ENCODE measurements around the gene AKR1B15. TPM values are rescaled to one million over a fixed set of nuclear protein-coding genes. Genes with fewer than 3 reads are reported as not detected.

AKR1B15 gene
- total and polyA plus RNA-seq, 9 of the 15 experiments (the other 6 are each of a cell fraction or from before 2014, with no cell fraction given) = not detected

GRCh38 chr7:134605978-134606923, 57.3 kb downstream of the AKR1B15 start (continued):
- TF ChIP-seq, protein P1, sequence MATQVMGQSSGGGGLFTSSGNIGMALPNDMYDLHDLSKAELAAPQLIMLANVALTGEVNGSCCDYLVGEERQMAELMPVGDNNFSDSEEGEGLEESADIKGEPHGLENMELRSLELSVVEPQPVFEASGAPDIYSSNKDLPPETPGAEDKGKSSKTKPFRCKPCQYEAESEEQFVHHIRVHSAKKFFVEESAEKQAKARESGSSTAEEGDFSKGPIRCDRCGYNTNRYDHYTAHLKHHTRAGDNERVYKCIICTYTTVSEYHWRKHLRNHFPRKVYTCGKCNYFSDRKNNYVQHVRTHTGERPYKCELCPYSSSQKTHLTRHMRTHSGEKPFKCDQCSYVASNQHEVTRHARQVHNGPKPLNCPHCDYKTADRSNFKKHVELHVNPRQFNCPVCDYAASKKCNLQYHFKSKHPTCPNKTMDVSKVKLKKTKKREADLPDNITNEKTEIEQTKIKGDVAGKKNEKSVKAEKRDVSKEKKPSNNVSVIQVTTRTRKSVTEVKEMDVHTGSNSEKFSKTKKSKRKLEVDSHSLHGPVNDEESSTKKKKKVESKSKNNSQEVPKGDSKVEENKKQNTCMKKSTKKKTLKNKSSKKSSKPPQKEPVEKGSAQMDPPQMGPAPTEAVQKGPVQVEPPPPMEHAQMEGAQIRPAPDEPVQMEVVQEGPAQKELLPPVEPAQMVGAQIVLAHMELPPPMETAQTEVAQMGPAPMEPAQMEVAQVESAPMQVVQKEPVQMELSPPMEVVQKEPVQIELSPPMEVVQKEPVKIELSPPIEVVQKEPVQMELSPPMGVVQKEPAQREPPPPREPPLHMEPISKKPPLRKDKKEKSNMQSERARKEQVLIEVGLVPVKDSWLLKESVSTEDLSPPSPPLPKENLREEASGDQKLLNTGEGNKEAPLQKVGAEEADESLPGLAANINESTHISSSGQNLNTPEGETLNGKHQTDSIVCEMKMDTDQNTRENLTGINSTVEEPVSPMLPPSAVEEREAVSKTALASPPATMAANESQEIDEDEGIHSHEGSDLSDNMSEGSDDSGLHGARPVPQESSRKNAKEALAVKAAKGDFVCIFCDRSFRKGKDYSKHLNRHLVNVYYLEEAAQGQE (IDR thresholded peaks at IDR 0.05; ENCODE audit: borderline replicate concordance) = peak; percentile 69
- TF ChIP-seq, protein P1 (CRISPR knock-in tag; IDR thresholded peaks at IDR 0.05; ENCODE audit: low read depth) = no peak
- TF ChIP-seq, protein P2, sequence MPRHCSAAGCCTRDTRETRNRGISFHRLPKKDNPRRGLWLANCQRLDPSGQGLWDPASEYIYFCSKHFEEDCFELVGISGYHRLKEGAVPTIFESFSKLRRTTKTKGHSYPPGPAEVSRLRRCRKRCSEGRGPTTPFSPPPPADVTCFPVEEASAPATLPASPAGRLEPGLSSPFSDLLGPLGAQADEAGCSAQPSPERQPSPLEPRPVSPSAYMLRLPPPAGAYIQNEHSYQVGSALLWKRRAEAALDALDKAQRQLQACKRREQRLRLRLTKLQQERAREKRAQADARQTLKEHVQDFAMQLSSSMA (CRISPR knock-in tag; IDR thresholded peaks at IDR 0.05) = no peak

Measured in K562 (cell line).